Thyroid gland (tissue), 4 donors: ENCODE data around the gene ZFY. TPM values are rescaled to one million over a fixed set of nuclear protein-coding genes. Genes with fewer than 3 reads are reported as not detected.
"Not testable (repeated sequence)": the region's sequence is repeated elsewhere in the genome, so short reads cannot be mapped to it uniquely, and the experiment has no call there.

Experiments
- DNase-seq, 2 donors: peaks; one replicate each; pipeline ENCODE4 v3.0.0-alpha.2; 2019
- H3K27ac ChIP-seq, 3 donors: fragments of 200-600 bp; sonication (generic); 1 replicate in 2 of 3; 2 replicates in 1 of 3; pipeline ENCODE4 v1.5.1; 2016 to 2019; ENCODE audit warnings: mild to moderate bottlenecking in 1 of 3, moderate library complexity in 1 of 3
- H3K27me3 ChIP-seq: fragments of 200-600 bp; sonication (generic); one replicate; pipeline ENCODE4 v1.5.1; 2019
- H3K36me3 ChIP-seq, 2 donors: fragments of 200-600 bp; sonication (generic); one replicate each; pipeline ENCODE4 v1.5.1; 2016 to 2019
- H3K4me1 ChIP-seq, 2 donors: fragments of 200-600 bp; sonication (generic); one replicate each; pipeline ENCODE4 v1.5.1; 2017 to 2019
- H3K4me3 ChIP-seq, 3 donors: fragments of 200-600 bp; sonication (generic); replicated peaks in 1 of 3; 1 replicate in 2 of 3; 2 replicates in 1 of 3; pipeline ENCODE4 v1.5.1; 2016; ENCODE audit warnings: mild to moderate bottlenecking in 1 of 3
- H3K9me3 ChIP-seq: fragments of 200-600 bp; sonication (generic); one replicate; pipeline ENCODE4 v1.5.1; 2017
- CTCF ChIP-seq, 6 experiments: fragments of 200-600 bp in 3 of 6; fragments of 450-650 bp in 3 of 6; sonication (generic) in 3 of 6; IDR thresholded peaks; one replicate each; pipeline ENCODE4 v1.5.1; 2016 to 2019; ENCODE audit warnings: antibody characterized with exemption in 6 of 6, mild to moderate bottlenecking in 2 of 6, inconsistent platforms in 1 of 6, moderate library complexity in 1 of 6
- POLR2A ChIP-seq, 2 donors: fragments of 450-650 bp; IDR thresholded peaks; one replicate each; pipeline ENCODE4 v1.6.1; 2017; ENCODE audit warnings: antibody characterized with exemption in 2 of 2, mild to moderate bottlenecking in 2 of 2, moderate library complexity in 1 of 2
- WGBS, 2 donors: methylation state at CpG; one replicate each; pipeline ENCODE4 v1.1.5; 2017; 5-methylcytosine and 5-hydroxymethylcytosine counted together
- intact Hi-C: fragments of 100-400 bp; cut with DNase I; formaldehyde crosslinking; loops from one replicate; pipeline ENCODE4 v1.15.1; 2023
- total RNA-seq, 4 donors: library from RNA; depleted of rRNA; stranded (reverse); fragments of >200 nt; gene quantifications; one replicate each; pipeline ENCODE4 v1.2.3, GENCODE V29; 2016

ZFY gene
- total RNA-seq, 4 donors from 2014 or later = 30.1 to 44.5 TPM; not detected in 2

- no peak for TF ChIP-seq POLR2A (IDR thresholded peaks at IDR 0.05)
- TF ChIP-seq CTCF (IDR thresholded peaks at IDR 0.05) = no peak
- intact Hi-C loops = no loop called here
- no peaks in the 10 kb centered on the region for H3K27me3 ChIP-seq
- H3K36me3 ChIP-seq = no peaks in the 10 kb centered on the region
- H3K4me1 ChIP-seq = no peaks in the 10 kb centered on the region
- no peak overlapping the region for H3K4me3 ChIP-seq
- peak; percentile 22 to 38 for DNase-seq
- H3K27ac ChIP-seq = peak overlapping the region in 1 of 3 donors; percentile 97
- no peaks in the 10 kb centered on the region for H3K9me3 ChIP-seq
These were observed 67.0 kb downstream of the ZFY start for GRCh38 chrY:3002190-3002589.

GRCh38 chrY:3002680-3003515 lies 67.7 kb downstream of the ZFY start:
- H3K36me3 ChIP-seq = no peaks in the 10 kb centered on the region
- H3K4me3 ChIP-seq = peak overlapping the region in 2 of 3 donors; percentile 28 to 66
- H3K9me3 ChIP-seq = no peaks in the 10 kb centered on the region
- H3K27me3 ChIP-seq = no peaks in the 10 kb centered on the region
- H3K27ac ChIP-seq = peak overlapping the region in 1 of 3 donors; percentile 97
- WGBS, 2 donors = 1 to 4% methylated on average over 9 of the region's 15 CpGs
- no peaks in the 10 kb centered on the region for H3K4me1 ChIP-seq
- DNase-seq = peak; percentile 29 to 41
- intact Hi-C loops = no loop called here
- TF ChIP-seq POLR2A (IDR thresholded peaks at IDR 0.05) = no peak

- Histone ChIP-seq H3K27me3 (no peaks in the 10 kb centered on the region), H3K36me3 (no peaks in the 10 kb centered on the region), H3K4me3 (peak overlapping the region in 2 of 3 donors; percentile 28 to 66), H3K27ac (peak overlapping the region in 1 of 3 donors; percentile 97), H3K4me1 (no peaks in the 10 kb centered on the region), H3K9me3 (no peaks in the 10 kb centered on the region)
- intact Hi-C loops = no loop called here
- TF ChIP-seq CTCF (IDR thresholded peaks at IDR 0.05) = no peak
- TF ChIP-seq POLR2A (IDR thresholded peaks at IDR 0.05) = no peak
- WGBS, 2 donors = 0 to 5% methylated on average over 3 of the region's 3 CpGs
- DNase-seq = no peak
These were observed 68.3 kb downstream of the ZFY start for GRCh38 chrY:3003516-3003830.

GRCh38 chrY:3003846-3004245 lies 68.7 kb downstream of the ZFY start:
- H3K9me3 ChIP-seq = no peaks in the 10 kb centered on the region
- 0% methylated on average over 4 to 5 of the region's 5 CpGs for WGBS, 2 donors
- TF ChIP-seq CTCF (IDR thresholded peaks at IDR 0.05) (no peak), POLR2A (IDR thresholded peaks at IDR 0.05) (no peak)
- peak overlapping the region in 2 of 3 donors; percentile 28 to 66 for H3K4me3 ChIP-seq
- peak; percentile 24 to 32 for DNase-seq
- H3K4me1 ChIP-seq = no peaks in the 10 kb centered on the region
- peak overlapping the region in 1 of 3 donors; percentile 97 for H3K27ac ChIP-seq
- H3K36me3 ChIP-seq = no peaks in the 10 kb centered on the region
- no peaks in the 10 kb centered on the region for H3K27me3 ChIP-seq
- intact Hi-C loops = no loop called here

GRCh38 chrY:3006031-3006430 lies 70.8 kb downstream of the ZFY start:
- H3K4me1 ChIP-seq, intact Hi-C loops, H3K9me3 ChIP-seq, H3K4me3 ChIP-seq, H3K36me3 ChIP-seq, H3K27me3 ChIP-seq, DNase-seq: not testable (repeated sequence)
- WGBS, 2 donors = 36 to 38% methylated on average over 2 of the region's 2 CpGs
- H3K27ac ChIP-seq = peak overlapping the region in 1 of 3 donors; percentile 97

- no peaks in the 10 kb centered on the region for H3K36me3 ChIP-seq
- no peaks in the 10 kb centered on the region for H3K4me1 ChIP-seq
- H3K4me3 ChIP-seq = no peak overlapping the region
- no peaks in the 10 kb centered on the region for H3K9me3 ChIP-seq
- no peaks in the 10 kb centered on the region for H3K27me3 ChIP-seq
- TF ChIP-seq POLR2A (IDR thresholded peaks at IDR 0.05) = no peak
- TF ChIP-seq CTCF (IDR thresholded peaks at IDR 0.05) = no peak
- intact Hi-C loops = no loop called here
- H3K27ac ChIP-seq = no peak overlapping the region
- no peak for DNase-seq
These were observed 72.8 kb downstream of the ZFY start for GRCh38 chrY:3007967-3008366.
